ENCODE results near the gene PIK3CG. TPM values are rescaled to one million over a fixed set of nuclear protein-coding genes. Genes with fewer than 3 reads are reported as not detected.

Gene PIK3CG
- total RNA-seq, 2 donors from 2014 or later, result 0.11 TPM; not detected in 1

DNA sequence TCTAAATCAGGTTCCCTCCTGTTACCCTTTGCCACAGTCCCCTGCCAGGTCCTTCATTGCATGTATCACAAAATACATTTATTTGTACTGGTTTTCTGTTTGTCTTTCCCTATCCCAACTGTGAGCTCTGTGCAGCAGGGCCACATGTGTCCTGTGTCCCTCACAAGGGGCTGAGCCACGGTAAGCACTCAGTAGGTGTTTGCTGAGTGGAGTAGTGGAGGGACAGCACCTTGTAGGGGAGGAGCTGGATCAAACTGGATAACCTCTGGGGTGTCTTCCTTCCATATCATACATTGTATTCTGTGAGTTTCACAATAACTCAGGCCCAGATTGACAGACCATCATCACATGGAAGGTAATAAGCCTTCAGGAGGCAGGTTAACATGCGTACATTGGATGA is 25.9 kb downstream of the PIK3CG start:
- Histone ChIP-seq H3K27ac (ENCODE audit: low read depth, low read length) (no peak overlapping the region), H3K27me3 (ENCODE audit: control insufficient read depth, insufficient read depth, low read length, poor library complexity, severe bottlenecking) (no peaks in the 10 kb centered on the region), H3K9ac (ENCODE audit: extremely low read depth, low read length, poor library complexity, severe bottlenecking) (no peak overlapping the region), H3K36me3 (ENCODE audit: control insufficient read depth, insufficient read depth, low read length) (no peaks in the 10 kb centered on the region), H3K4me3 (ENCODE audit: low read length) (no peak overlapping the region), H3K4me1 (ENCODE audit: control insufficient read depth, insufficient read depth, low read length) (no peaks in the 10 kb centered on the region), H3K9me3 (ENCODE audit: control insufficient read depth, low read length) (no peaks in the 10 kb centered on the region)
- no peak overlapping the region for H3K4me3 Mint-ChIP-seq
- H3K36me3 Mint-ChIP-seq (ENCODE audit: low read depth), result no peaks in the 10 kb centered on the region
- H3K9me3 Mint-ChIP-seq, result no peaks in the 10 kb centered on the region
- no peak for DNase-seq
- TF ChIP-seq, protein P1, sequence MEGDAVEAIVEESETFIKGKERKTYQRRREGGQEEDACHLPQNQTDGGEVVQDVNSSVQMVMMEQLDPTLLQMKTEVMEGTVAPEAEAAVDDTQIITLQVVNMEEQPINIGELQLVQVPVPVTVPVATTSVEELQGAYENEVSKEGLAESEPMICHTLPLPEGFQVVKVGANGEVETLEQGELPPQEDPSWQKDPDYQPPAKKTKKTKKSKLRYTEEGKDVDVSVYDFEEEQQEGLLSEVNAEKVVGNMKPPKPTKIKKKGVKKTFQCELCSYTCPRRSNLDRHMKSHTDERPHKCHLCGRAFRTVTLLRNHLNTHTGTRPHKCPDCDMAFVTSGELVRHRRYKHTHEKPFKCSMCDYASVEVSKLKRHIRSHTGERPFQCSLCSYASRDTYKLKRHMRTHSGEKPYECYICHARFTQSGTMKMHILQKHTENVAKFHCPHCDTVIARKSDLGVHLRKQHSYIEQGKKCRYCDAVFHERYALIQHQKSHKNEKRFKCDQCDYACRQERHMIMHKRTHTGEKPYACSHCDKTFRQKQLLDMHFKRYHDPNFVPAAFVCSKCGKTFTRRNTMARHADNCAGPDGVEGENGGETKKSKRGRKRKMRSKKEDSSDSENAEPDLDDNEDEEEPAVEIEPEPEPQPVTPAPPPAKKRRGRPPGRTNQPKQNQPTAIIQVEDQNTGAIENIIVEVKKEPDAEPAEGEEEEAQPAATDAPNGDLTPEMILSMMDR (conservative IDR thresholded peaks at IDR 0.05), result no peak
- H3K27ac Mint-ChIP-seq, result no peak overlapping the region
- peaks cover 4% of the 10 kb centered on the region for H3K27me3 Mint-ChIP-seq (ENCODE audit: insufficient read depth)
- no peaks in the 10 kb centered on the region for H3K4me1 Mint-ChIP-seq
- 80% methylated on average over 1 of the region's 2 CpGs; no CpG with 5 or more reads in 1 of the 2 experiments for WGBS, 2 experiments (ENCODE audit: insufficient coverage in 1 of 2, insufficient read length in 1 of 2)

GRCh38 chr7:106891548-106892410 is 26.7 kb downstream of the PIK3CG start:
- no peaks in the 10 kb centered on the region for H3K4me1 ChIP-seq (ENCODE audit: control insufficient read depth, insufficient read depth, low read length)
- H3K27ac ChIP-seq (ENCODE audit: low read depth, low read length), result no peak overlapping the region
- no peaks in the 10 kb centered on the region for H3K27me3 ChIP-seq (ENCODE audit: control insufficient read depth, insufficient read depth, low read length, poor library complexity, severe bottlenecking)
- Mint-ChIP-seq H3K36me3 (ENCODE audit: low read depth) (no peaks in the 10 kb centered on the region), H3K27ac (no peak overlapping the region), H3K4me3 (no peak overlapping the region), H3K27me3 (ENCODE audit: insufficient read depth) (peaks cover 4% of the 10 kb centered on the region), H3K4me1 (no peaks in the 10 kb centered on the region), H3K9me3 (no peaks in the 10 kb centered on the region)
- H3K36me3 ChIP-seq (ENCODE audit: control insufficient read depth, insufficient read depth, low read length), result no peaks in the 10 kb centered on the region
- no peaks in the 10 kb centered on the region for H3K9me3 ChIP-seq (ENCODE audit: control insufficient read depth, low read length)
- DNase-seq, result no peak
- TF ChIP-seq, protein P1 (conservative IDR thresholded peaks at IDR 0.05), result peak; percentile 65
- H3K9ac ChIP-seq (ENCODE audit: extremely low read depth, low read length, poor library complexity, severe bottlenecking), result no peak overlapping the region
- 82 to 100% methylated on average over 5 to 8 of the region's 8 CpGs for WGBS, 2 experiments (ENCODE audit: insufficient coverage in 1 of 2, insufficient read length in 1 of 2)
- no peak overlapping the region for H3K4me3 ChIP-seq (ENCODE audit: low read length)

DNA sequence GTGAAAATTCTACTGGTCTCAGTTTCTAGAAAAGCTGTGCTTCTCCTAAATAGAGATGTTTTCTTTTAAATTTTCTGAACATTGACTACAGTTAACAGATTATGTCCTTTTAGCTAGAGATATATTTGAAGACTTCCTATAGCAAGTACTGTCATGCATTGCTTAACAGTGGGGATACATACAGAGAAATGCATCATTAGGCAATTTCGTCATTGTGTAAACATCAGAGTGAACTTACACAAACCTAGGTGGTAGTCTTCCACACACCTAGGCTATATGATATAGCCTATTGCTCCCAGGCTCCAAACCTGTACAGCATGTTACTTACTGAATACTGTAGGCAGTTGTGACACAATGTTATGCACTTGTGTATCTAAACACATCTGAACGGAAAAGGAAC is 28.5 kb downstream of the PIK3CG start:
- no peak for DNase-seq
- WGBS, 2 experiments (ENCODE audit: insufficient coverage in 1 of 2, insufficient read length in 1 of 2), result 80 to 90% methylated on average over 1 to 2 of the region's 2 CpGs
- Mint-ChIP-seq H3K27me3 (ENCODE audit: insufficient read depth) (peaks cover 8% of the 10 kb centered on the region), H3K27ac (no peak overlapping the region), H3K36me3 (ENCODE audit: low read depth) (no peaks in the 10 kb centered on the region), H3K4me1 (no peaks in the 10 kb centered on the region), H3K9me3 (no peaks in the 10 kb centered on the region), H3K4me3 (no peak overlapping the region)
- Histone ChIP-seq H3K36me3 (ENCODE audit: control insufficient read depth, insufficient read depth, low read length) (no peaks in the 10 kb centered on the region), H3K9me3 (ENCODE audit: control insufficient read depth, low read length) (no peaks in the 10 kb centered on the region), H3K4me1 (ENCODE audit: control insufficient read depth, insufficient read depth, low read length) (no peaks in the 10 kb centered on the region), H3K27ac (ENCODE audit: low read depth, low read length) (no peak overlapping the region), H3K27me3 (ENCODE audit: control insufficient read depth, insufficient read depth, low read length, poor library complexity, severe bottlenecking) (no peaks in the 10 kb centered on the region), H3K9ac (ENCODE audit: extremely low read depth, low read length, poor library complexity, severe bottlenecking) (no peak overlapping the region), H3K4me3 (ENCODE audit: low read length) (no peak overlapping the region)
- TF ChIP-seq, protein P1 (conservative IDR thresholded peaks at IDR 0.05), result no peak

Measured in endodermal cell (in vitro differentiated cells).